Transverse colon (tissue), 3 donors: ENCODE data around the gene ENAH.

Source experiments
- EP300 ChIP-seq: sonication (generic); formaldehyde crosslinking; IDR thresholded peaks from one replicate; pipeline ENCODE4 v1.6.1; 2017; ENCODE audit warnings: antibody characterized with exemption, low read depth
- POLR2A ChIP-seq: fragments of 450-650 bp; IDR thresholded peaks from one replicate; pipeline ENCODE4 v1.6.1; 2016; ENCODE audit warnings: antibody characterized with exemption, mild to moderate bottlenecking, moderate library complexity
- TF ChIP-seq, protein P1 (sequence below), 5 experiments: fragments of 200-600 bp in 3 of 5; fragments of 450-650 bp in 2 of 5; sonication (generic) in 3 of 5; IDR thresholded peaks; 1 replicate in 2 of 5; 2 replicates in 3 of 5; pipeline ENCODE4 v1.5.1; 2016 to 2017; ENCODE audit warnings: antibody characterized with exemption in 5 of 5, inconsistent platforms in 3 of 5, mild to moderate bottlenecking in 2 of 5, moderate library complexity in 1 of 5

DNA sequence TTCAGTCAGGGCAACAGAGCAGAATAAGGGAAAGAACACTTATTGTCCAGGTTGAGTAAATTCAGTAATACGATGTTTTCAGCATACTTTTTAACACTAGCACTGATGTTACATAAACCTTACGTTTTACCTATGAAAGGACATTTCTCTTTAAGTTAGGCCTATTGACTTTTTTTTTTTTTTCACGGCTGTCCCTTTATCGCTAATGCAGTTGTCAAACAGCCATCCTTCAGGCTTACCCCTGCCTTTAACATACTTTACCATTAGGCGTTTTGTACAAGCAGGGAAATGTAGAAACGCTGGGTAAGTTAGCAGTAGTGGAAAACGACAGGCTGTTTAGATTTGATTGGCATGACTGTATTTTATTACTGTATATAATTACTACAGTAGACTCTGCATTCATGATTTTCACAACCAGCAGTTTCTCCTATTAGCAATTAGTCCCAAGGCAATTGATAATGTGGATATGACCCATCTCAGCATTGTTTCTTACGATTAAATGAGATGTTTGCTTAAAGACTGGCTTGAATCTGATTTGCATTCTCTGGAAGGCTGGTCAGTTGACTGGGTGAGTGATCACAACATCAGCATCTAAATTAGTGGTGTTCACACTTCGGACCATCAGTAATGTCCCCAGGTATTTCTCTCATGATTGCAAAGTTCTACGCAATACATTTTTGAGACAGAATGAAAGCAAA, 115.2 kb downstream of the ENAH start:
- TF ChIP-seq, protein P1, sequence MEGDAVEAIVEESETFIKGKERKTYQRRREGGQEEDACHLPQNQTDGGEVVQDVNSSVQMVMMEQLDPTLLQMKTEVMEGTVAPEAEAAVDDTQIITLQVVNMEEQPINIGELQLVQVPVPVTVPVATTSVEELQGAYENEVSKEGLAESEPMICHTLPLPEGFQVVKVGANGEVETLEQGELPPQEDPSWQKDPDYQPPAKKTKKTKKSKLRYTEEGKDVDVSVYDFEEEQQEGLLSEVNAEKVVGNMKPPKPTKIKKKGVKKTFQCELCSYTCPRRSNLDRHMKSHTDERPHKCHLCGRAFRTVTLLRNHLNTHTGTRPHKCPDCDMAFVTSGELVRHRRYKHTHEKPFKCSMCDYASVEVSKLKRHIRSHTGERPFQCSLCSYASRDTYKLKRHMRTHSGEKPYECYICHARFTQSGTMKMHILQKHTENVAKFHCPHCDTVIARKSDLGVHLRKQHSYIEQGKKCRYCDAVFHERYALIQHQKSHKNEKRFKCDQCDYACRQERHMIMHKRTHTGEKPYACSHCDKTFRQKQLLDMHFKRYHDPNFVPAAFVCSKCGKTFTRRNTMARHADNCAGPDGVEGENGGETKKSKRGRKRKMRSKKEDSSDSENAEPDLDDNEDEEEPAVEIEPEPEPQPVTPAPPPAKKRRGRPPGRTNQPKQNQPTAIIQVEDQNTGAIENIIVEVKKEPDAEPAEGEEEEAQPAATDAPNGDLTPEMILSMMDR (IDR thresholded peaks at IDR 0.05), result no peak
- TF ChIP-seq EP300 (no peak), POLR2A (no peak)
